ENCODE measurements around the gene GGCT.

DNA sequence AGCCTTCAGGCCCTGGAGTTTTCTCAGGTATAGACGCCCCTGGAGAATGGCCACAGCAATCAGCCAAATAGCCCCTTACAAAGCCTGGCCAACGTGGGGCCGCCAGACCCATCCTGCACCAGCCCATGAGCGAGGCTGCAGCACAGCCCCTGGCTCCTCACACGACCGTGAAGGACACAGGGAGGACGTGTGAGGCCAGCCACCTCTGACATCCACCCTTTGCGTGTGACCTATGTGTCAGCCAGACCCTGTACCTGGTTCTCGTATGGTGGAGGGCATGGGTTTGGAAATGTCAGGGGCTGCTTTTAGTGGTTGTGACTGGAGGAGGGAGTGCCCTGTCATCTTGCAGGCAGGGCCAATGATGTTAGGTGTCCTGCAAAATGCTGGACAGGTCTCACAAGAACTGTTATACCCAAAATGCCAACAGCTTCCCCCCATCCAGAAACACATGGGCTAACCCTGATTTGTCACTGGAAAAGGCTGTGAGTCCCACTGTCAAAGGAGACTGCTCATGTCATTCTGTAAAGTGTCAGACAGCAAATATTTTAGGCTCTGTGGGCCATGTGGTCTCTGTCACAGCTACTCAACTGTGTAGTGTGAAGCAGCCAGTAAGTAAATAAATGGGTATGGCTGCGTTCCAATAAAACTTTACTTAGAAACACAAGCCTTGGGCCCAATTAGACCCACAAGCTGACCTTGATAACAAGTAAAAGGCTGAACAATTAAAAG lies 56.0 kb downstream of the GGCT start:
- no peak for TF ChIP-seq CTCF (optimal IDR thresholded peaks at IDR 0.05 in 1 of 3, IDR thresholded peaks at IDR 0.05 in 1 of 3, conservative IDR thresholded peaks at IDR 0.05 in 1 of 3; ENCODE audit: extremely low read depth in 1 of 3, insufficient read depth in 2 of 3, low read length in 3 of 3)
- no peak for TF ChIP-seq EZH2 (IDR thresholded peaks at IDR 0.05; ENCODE audit: low read length)
